GM23338 (cell line): ENCODE results near the gene RPS14.

Experiments used
- CREB1 ChIP-seq: fragments of 250-450 bp; sonication (Bioruptor Pico); IDR thresholded peaks from 2 replicates; pipeline ENCODE4 v1.5.0; 2020; ENCODE audit warnings: low read depth, mild to moderate bottlenecking, moderate library complexity
- CTCF ChIP-seq, 2 experiments: fragments of 200-600 bp in 1 of 2; sonication (generic) in 1 of 2; conservative IDR thresholded peaks; 2 replicates each; pipeline versions ENCODE4 v1.5.1 to v1.6.1; 2016 to 2017; ENCODE audit warnings: antibody characterized with exemption in 2 of 2, low read depth in 2 of 2, mild to moderate bottlenecking in 2 of 2, moderate library complexity in 1 of 2
- ETS1 ChIP-seq: IDR thresholded peaks from 2 replicates; pipeline ENCODE4 v1.6.1; 2016; ENCODE audit warnings: antibody characterized with exemption
- EZH2 ChIP-seq: fragments of 200-600 bp; sonication (generic); IDR thresholded peaks from one replicate; pipeline ENCODE4 v1.8.0; 2017; ENCODE audit warnings: antibody characterized with exemption, mild to moderate bottlenecking, low read depth; ENCODE audit not compliant: unreplicated experiment
- EZH2phosphoT487 ChIP-seq: fragments of 200-600 bp; sonication (generic); IDR thresholded peaks from one replicate; pipeline ENCODE4 v1.8.1; 2018; ENCODE audit warnings: antibody characterized with exemption; ENCODE audit not compliant: unreplicated experiment
- JUNB ChIP-seq: IDR thresholded peaks from one replicate; pipeline ENCODE4 v1.6.1; 2016; ENCODE audit warnings: antibody characterized with exemption; ENCODE audit not compliant: unreplicated experiment
- POLR2AphosphoS5 ChIP-seq: IDR thresholded peaks from 2 replicates; pipeline ENCODE4 v1.6.1; 2016; ENCODE audit warnings: antibody characterized with exemption, low read depth
- REST ChIP-seq: IDR thresholded peaks from one replicate; pipeline ENCODE4 v1.6.1; 2018; ENCODE audit warnings: antibody characterized with exemption; ENCODE audit not compliant: unreplicated experiment
- STAT1 ChIP-seq: IDR thresholded peaks from one replicate; pipeline ENCODE4 v1.6.1; 2016; ENCODE audit warnings: antibody characterized with exemption; ENCODE audit not compliant: unreplicated experiment
- ZNF114 ChIP-seq: fragments of 250-450 bp; sonication (Bioruptor Pico); IDR thresholded peaks from 2 replicates; pipeline ENCODE4 v1.5.0; 2020; ENCODE audit warnings: mild to moderate bottlenecking, moderate library complexity
- ZNF331 ChIP-seq: fragments of 250-450 bp; sonication (Bioruptor Pico); IDR thresholded peaks from 2 replicates; pipeline ENCODE4 v1.5.0; 2020; ENCODE audit warnings: low read depth, mild to moderate bottlenecking, moderate library complexity
- ZNF462 ChIP-seq: fragments of 250-450 bp; sonication (Bioruptor Pico); IDR thresholded peaks from 2 replicates; pipeline ENCODE4 v1.5.0; 2020; ENCODE audit warnings: mild to moderate bottlenecking, moderate library complexity

GRCh38 chr5:150484964-150485692, 35.6 kb upstream of the RPS14 start:
- TF ChIP-seq POLR2AphosphoS5 (no peak), REST (no peak), CTCF (conservative IDR thresholded peaks at IDR 0.05; ENCODE audit: low read depth in 2 of 2) (no peak), EZH2 (no peak), EZH2phosphoT487 (no peak), CREB1 (CRISPR knock-in tag) (no peak), STAT1 (no peak), ZNF462 (no peak), JUNB (no peak), ETS1 (no peak), ZNF331 (no peak), ZNF114 (CRISPR knock-in tag) (no peak)
